ENCODE measurements around the gene OR6C2.

Gene OR6C2

DNA sequence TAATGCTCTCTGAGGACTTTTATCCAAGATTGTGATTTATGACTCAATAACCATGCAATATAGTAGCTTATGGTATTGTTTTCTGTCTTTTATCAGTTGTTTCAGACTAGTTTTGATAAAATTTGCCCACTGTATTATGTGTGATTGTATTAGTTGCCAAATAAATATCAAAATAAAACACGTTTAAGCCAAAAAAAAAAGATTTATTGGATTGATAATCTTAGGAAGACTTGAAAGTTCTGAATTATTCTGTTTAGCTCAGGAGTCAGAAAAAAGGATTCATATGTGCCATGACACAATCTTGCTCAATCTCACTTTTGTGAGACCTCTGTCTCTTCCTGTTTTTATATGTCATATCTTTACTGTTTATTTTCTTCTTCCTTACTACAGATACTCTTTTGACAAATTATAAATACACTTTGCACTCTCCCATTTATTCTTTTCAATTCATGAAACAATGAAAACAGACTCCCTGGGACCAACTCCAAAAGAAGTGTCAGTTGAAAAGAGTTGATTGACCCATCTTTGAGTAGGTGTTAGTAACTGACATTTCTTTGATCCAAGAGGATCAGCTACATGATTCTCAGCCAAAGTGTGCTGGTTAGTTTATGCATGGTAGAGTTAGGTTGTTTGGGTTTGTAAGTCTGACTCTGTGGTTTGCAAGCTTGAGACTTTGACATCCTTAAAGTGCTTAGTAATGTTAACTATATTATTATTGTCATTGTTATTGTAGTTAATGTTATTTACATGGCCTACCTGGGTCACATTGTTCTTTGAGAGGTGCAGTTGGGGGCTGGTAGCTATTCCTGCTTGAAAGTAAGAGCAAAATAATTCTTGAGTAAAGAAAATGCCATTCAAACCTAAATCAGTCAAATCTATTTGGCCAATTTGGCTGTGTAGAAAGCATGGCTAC, 15.3 kb upstream of the OR6C2 start:
- TF ChIP-seq, protein P1, sequence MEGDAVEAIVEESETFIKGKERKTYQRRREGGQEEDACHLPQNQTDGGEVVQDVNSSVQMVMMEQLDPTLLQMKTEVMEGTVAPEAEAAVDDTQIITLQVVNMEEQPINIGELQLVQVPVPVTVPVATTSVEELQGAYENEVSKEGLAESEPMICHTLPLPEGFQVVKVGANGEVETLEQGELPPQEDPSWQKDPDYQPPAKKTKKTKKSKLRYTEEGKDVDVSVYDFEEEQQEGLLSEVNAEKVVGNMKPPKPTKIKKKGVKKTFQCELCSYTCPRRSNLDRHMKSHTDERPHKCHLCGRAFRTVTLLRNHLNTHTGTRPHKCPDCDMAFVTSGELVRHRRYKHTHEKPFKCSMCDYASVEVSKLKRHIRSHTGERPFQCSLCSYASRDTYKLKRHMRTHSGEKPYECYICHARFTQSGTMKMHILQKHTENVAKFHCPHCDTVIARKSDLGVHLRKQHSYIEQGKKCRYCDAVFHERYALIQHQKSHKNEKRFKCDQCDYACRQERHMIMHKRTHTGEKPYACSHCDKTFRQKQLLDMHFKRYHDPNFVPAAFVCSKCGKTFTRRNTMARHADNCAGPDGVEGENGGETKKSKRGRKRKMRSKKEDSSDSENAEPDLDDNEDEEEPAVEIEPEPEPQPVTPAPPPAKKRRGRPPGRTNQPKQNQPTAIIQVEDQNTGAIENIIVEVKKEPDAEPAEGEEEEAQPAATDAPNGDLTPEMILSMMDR (IDR thresholded peaks at IDR 0.05), result no peak

DNA sequence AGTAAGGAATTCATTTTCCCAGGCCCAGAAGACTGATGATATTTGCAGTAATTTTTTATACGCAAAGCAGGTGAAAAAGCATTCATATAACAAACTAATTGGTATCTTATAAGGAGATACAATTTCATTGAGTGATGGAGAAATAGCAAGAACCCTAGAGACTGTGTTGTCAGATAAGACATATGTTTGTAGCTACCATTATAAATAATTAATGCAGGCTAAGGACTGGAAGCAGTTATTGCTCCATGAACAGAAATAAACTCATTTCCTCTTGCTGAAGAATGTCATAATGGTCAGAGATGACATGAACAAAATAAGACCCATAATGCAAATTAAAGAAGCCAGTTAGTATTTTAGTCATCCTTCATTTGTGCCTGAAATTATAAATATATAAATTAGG, 1.5 kb downstream of the OR6C2 start:
- TF ChIP-seq, protein P1 (IDR thresholded peaks at IDR 0.05), result no peak

DNA sequence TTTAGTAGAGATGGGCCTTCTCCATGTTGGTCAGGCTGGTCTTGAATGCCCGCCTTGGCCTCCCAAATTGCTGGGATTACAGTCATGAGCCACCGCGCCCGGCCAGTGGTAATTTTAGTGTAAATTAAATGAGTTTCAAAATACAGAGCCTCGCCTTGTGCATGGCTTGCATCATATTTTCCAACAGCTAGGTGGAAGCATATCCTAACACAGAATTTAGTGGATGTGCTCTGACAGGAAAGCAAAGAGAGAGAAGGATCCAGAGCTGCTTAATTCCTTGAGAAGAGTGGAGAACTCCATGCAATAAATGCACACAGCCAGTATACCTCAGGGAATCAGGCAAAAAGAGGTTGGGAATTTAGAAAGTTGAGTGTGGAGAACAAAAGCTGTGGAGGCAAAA, 2.5 kb downstream of the OR6C2 start:
- TF ChIP-seq, protein P1 (IDR thresholded peaks at IDR 0.05), result peak; percentile 34

DNA sequence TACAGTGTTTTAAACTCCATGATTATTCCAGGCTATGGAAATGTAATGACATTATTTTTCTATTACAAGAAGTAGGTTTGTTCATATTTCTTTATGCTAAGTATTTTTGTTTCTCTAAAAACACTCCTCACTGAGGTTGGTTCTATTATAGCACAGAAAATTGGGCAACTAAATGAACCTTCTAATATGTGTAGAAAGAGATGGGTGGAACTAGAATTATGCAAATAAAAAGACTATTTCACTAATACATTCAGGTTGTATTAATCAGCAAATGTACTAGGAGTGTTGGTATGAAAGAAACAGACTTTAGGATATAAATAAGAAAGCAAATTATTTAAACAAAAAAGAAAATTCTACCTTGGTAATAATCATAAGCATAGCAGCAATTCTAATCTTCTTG, 4.9 kb downstream of the OR6C2 start:
- TF ChIP-seq, protein P1 (IDR thresholded peaks at IDR 0.05), result no peak

DNA sequence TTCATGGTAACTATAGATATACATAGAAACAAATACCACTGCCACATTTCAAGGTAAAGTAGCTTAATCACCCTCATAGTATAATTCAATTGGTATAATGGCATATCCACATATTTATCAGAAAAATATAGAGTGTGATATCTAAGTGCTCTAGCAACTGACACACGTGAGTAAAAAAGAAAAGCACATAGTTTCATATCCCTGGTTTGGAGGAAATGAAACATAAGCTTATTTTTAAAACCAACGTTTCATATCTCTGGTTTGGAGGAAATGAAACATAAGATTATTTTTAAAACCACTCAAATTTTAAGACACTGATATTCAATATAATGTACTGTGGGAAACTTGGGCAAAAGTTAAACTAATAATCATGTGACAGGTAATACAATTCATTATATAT, 24.0 kb downstream of the OR6C2 start:
- TF ChIP-seq, protein P1 (IDR thresholded peaks at IDR 0.05), result no peak

DNA sequence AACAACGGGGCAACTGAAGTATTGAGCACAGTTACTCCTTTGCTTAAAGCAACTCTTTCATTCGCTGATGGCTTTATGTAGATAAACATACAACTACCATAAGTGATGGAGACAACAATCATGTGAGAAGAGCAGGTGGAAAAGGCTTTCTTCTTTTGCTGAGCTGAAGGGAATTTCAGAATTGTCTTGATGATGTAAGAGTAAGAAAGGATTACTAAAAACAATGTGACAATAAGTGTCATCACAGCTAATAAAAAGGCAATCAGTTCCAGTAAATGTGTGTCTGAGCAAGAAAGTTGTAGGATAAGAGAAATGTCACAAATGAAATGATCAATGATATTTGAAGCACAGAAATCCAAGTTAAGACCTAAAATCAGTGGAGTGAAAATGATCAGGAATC, 25.4 kb downstream of the OR6C2 start:
- TF ChIP-seq, protein P1 (IDR thresholded peaks at IDR 0.05), result no peak

DNA sequence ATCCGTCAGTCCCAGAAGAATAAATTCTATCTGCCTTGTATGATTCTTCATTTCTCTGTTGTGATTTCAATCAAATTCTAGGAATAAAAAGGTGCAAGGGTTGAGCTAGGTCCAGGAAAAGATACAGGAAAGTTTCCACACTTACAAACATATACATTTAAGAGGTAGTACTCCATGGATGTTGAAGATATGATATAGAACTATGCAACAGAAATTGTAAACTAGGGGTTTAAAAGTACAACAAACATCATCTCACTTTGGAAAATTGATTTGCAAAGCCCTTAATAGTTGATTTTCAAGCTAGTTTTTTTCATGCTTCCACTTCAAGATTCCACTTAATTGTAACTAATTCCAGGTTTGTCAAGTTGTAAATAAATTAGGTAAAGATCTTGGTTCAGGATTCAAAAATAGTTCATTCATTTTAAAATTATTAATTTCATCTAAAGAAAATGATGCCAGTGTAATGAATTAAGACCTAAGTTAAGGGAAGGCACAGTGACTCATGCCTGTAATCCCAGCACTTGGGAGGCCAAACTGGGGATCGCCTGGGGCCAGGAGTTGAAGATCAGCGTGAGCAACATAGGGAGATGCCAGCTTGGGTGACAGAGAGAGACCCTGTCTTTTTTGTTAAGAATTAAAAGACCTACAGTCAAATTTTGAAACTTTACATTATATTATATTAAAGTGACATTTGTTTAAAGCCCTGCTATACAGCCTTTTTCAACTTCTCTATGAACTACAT, 26.4 kb downstream of the OR6C2 start, which contains the start of gene OR6C70:
OR6C70 (minus strand) TSS at position 51 of the 742 bp plus-strand sequence; CDS start at position 51, 0 bp downstream.
- TF ChIP-seq, protein P1 (IDR thresholded peaks at IDR 0.05), result no peak

Data from LNCAP (cell line).